HepG2 (cell line): ENCODE results near the gene FOXJ2. TPM values are rescaled to one million over a fixed set of nuclear protein-coding genes. Genes with fewer than 3 reads are reported as not detected.
A peak's percentile ranks its signal among the peaks of the same experiment; 100 is the strongest.

ENCODE experiments used
- ARNT2 ChIP-seq: sonication (generic); formaldehyde crosslinking; IDR thresholded peaks from 2 replicates; pipeline ENCODE4 v1.8.0; 2022; ENCODE audit warnings: mild to moderate bottlenecking, low read depth, missing genetic modification reagents, moderate library complexity
- CCDC6 ChIP-seq: sonication (generic); formaldehyde crosslinking; IDR thresholded peaks from 2 replicates; pipeline ENCODE4 v1.8.1; 2022; ENCODE audit warnings: mild to moderate bottlenecking, missing genetic modification reagents, moderate library complexity
- EP300 ChIP-seq, 3 experiments: sonication (generic) in 1 of 3; formaldehyde crosslinking in 1 of 3; IDR thresholded peaks; 2 replicates each; pipeline versions ENCODE4 v1.5.1 to v1.6.1; 2011 to 2020; ENCODE audit warnings: low read depth in 2 of 3, low read length in 2 of 3, borderline replicate concordance in 1 of 3, improper control_type of control experiment in 1 of 3, mild to moderate bottlenecking in 1 of 3, missing genetic modification reagents in 1 of 3, moderate library complexity in 1 of 3
- GATAD2A ChIP-seq: IDR thresholded peaks from 2 replicates; pipeline ENCODE4 v1.6.1; 2016
- MEF2D ChIP-seq: sonication (generic); formaldehyde crosslinking; IDR thresholded peaks from 2 replicates; pipeline ENCODE4 v1.5.1; 2020; ENCODE audit warnings: mild to moderate bottlenecking, missing genetic modification reagents
- NFYB ChIP-seq: sonication (generic); formaldehyde crosslinking; IDR thresholded peaks from 2 replicates; pipeline ENCODE4 v1.4.0; 2020; ENCODE audit warnings: missing genetic modification reagents
- PAX8 ChIP-seq: sonication (generic); formaldehyde crosslinking; IDR thresholded peaks from 2 replicates; pipeline ENCODE4 v1.8.0; 2022; ENCODE audit warnings: mild to moderate bottlenecking, missing genetic modification reagents, borderline replicate concordance
- PHB2 ChIP-seq: fragments of 450-650 bp; IDR thresholded peaks from 2 replicates; pipeline ENCODE4 v1.6.1; 2018; ENCODE audit not compliant: partially characterized antibody
- SP1 ChIP-seq, 2 experiments: fragments of 450-650 bp in 1 of 2; sonication (generic) in 1 of 2; formaldehyde crosslinking in 1 of 2; IDR thresholded peaks; 2 replicates each; pipeline versions ENCODE4 v1.4.0 to v1.6.1; 2016 to 2020; ENCODE audit warnings: missing genetic modification reagents in 1 of 2
- SYNCRIP ChIP-seq: fragments of 200-400 bp; formaldehyde crosslinking; IDR thresholded peaks from 2 replicates; pipeline ENCODE4 v1.6.1; 2018; ENCODE audit warnings: mild to moderate bottlenecking, low read depth, low read length; ENCODE audit not compliant: insufficient read depth
- ZBTB7B ChIP-seq: sonication (generic); formaldehyde crosslinking; IDR thresholded peaks from 2 replicates; pipeline ENCODE4 v1.4.0; 2020; ENCODE audit warnings: missing genetic modification reagents
- ZNF350 ChIP-seq: sonication (generic); formaldehyde crosslinking; IDR thresholded peaks from 2 replicates; pipeline ENCODE4 v1.4.0; 2020; ENCODE audit warnings: mild to moderate bottlenecking, low read depth, missing genetic modification reagents, borderline replicate concordance
- ZNF543 ChIP-seq: sonication (generic); formaldehyde crosslinking; IDR thresholded peaks from 2 replicates; pipeline ENCODE4 v1.4.0; 2020; ENCODE audit warnings: mild to moderate bottlenecking, missing genetic modification reagents
- ZNF550 ChIP-seq: sonication (generic); formaldehyde crosslinking; IDR thresholded peaks from 2 replicates; pipeline ENCODE4 v1.4.0; 2020; ENCODE audit warnings: mild to moderate bottlenecking, missing genetic modification reagents, borderline replicate concordance
- ZNF572 ChIP-seq: sonication (generic); formaldehyde crosslinking; IDR thresholded peaks from 2 replicates; pipeline ENCODE4 v1.5.1; 2020; ENCODE audit warnings: mild to moderate bottlenecking, missing genetic modification reagents
- ZNF598 ChIP-seq: sonication (generic); formaldehyde crosslinking; IDR thresholded peaks from 2 replicates; pipeline ENCODE4 v1.5.1; 2020; ENCODE audit warnings: mild to moderate bottlenecking, missing genetic modification reagents, borderline replicate concordance
- ZNF629 ChIP-seq: sonication (generic); formaldehyde crosslinking; conservative IDR thresholded peaks from 2 replicates; pipeline ENCODE4 v1.5.0; 2020; ENCODE audit warnings: missing genetic modification reagents
- ZSCAN21 ChIP-seq: sonication (generic); formaldehyde crosslinking; IDR thresholded peaks from 2 replicates; pipeline ENCODE4 v1.8.0; 2022; ENCODE audit warnings: mild to moderate bottlenecking, missing genetic modification reagents, moderate library complexity, borderline replicate concordance
- polyA plus RNA-seq, 8 experiments: library from polyadenylated mRNA; depleted of rRNA in 3 of 8; stranded (reverse) in 7 of 8; unstranded in 1 of 8; fragments of >200 nt; fragmentation: Illumina TruSeq in 4 of 8; extraction: Trizol in 4 of 8; gene quantifications; 2 replicates each; pipeline versions ENCODE4 v1.2.1 to v1.2.3, GENCODE V29; 2011 to 2016; ENCODE audit warnings: low read depth in 4 of 8, missing spikeins in 1 of 8, mixed read lengths in 1 of 8; ENCODE audit not compliant: insufficient read depth in 1 of 8
- total RNA-seq, 5 experiments: library from RNA; depleted of rRNA; stranded (reverse); fragments of >200 nt; fragmentation: Illumina TruSeq; extraction: Trizol; gene quantifications; 2 replicates each; pipeline ENCODE4 v1.2.3, GENCODE V29; 2016; ENCODE audit warnings: low read depth in 1 of 5
- TF ChIP-seq, protein P1 (sequence below): sonication (generic); formaldehyde crosslinking; IDR thresholded peaks from 2 replicates; pipeline ENCODE4 v1.8.0; 2022; ENCODE audit warnings: missing genetic modification reagents, mild to moderate bottlenecking, inconsistent platforms, borderline replicate concordance
- TF ChIP-seq, protein P2 (sequence below): sonication (generic); formaldehyde crosslinking; IDR thresholded peaks from 2 replicates; pipeline ENCODE4 v1.4.0; 2020; ENCODE audit warnings: low read depth, mild to moderate bottlenecking, missing genetic modification reagents
- TF ChIP-seq, protein P3 (sequence below): fragments of 450-650 bp; IDR thresholded peaks from 2 replicates; pipeline ENCODE4 v1.6.1; 2017; ENCODE audit warnings: mild to moderate bottlenecking
- TF ChIP-seq, protein P4 (sequence below): sonication (generic); formaldehyde crosslinking; IDR thresholded peaks from 2 replicates; pipeline ENCODE4 v1.5.0; 2020; ENCODE audit warnings: mild to moderate bottlenecking, missing genetic modification reagents, moderate library complexity

Gene FOXJ2
- total and polyA plus RNA-seq, 2 of the 13 experiments (the other 11 are each of a cell fraction or from before 2014, with no cell fraction given) = 2.2 to 2.9 TPM

DNA sequence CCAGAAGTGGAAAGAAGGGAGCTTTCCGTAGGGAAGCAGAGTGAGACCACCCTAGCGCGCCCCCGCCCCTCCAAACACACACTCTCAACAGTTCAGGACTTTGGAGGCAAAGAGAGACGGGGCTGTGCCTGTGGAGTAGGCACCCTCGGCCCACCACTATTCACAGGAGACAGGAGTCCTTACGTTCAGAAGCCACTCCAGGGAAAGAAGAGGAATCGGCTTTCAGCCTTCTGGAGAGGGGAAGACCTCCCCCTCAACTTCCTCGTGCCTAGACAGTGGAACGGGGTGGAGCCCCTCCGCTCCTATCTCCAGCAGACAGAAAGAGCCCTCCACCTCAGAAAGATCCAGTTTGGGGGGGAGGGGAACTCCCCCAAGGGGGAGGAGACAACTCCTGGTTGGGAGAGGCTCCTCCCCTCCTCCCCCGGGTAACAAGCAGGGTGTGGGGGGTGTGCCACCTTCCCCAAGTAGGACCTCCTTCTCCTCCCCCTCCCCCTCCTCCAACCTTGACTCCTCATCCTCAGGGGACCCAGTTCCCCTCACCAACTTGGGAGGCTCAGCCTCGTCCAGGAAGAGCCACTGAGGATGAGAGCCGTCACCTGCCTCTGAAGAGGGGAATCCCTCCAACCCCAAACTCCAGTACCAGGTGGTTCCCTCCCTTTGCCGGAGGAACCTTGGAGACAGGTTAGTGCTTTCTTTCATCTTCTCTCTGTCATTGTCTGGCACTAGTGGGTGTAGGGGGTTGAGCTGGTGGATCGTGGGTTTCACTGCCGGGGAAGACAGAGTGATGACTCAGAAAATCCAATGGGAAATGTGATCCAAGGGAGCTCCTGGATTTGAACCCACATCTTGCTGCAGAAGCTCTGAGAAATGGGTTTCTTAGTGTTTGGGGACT is 883 bp downstream of the FOXJ2 start (continued):
- TF ChIP-seq ZNF629 (CRISPR knock-in tag) (0 out of 2 replicates have a peak, but pooled peaks have one; percentile 21), ZSCAN21 (CRISPR knock-in tag) (no peak), PHB2 (no peak), ZNF550 (CRISPR knock-in tag) (no peak), ZNF350 (CRISPR knock-in tag) (0 out of 2 replicates have a peak, but pooled peaks have one; percentile 24), PAX8 (CRISPR knock-in tag) (no peak), ZBTB7B (CRISPR knock-in tag) (peak; percentile 45; the same call in 1 of the 2 replicates), SYNCRIP (no peak), EP300 (IDR thresholded peaks at IDR 0.05; ENCODE audit: low read depth in 2 of 2, low read length in 2 of 2) (no peak), EP300 (CRISPR knock-in tag; IDR thresholded peaks at IDR 0.05; ENCODE audit: borderline replicate concordance) (peak; percentile 39; the same call in 1 of the 2 replicates), ZNF543 (no peak), CCDC6 (CRISPR knock-in tag) (no peak), SP1 (IDR thresholded peaks at IDR 0.05) (no peak), SP1 (CRISPR knock-in tag; IDR thresholded peaks at IDR 0.05) (no peak), NFYB (no peak), MEF2D (0 out of 2 replicates have a peak, but pooled peaks have one; percentile 12), ZNF598 (CRISPR knock-in tag) (0 out of 2 replicates have a peak, but pooled peaks have one; percentile 35), ZNF572 (CRISPR knock-in tag) (no peak; the same call in 1 of the 2 replicates), ARNT2 (CRISPR knock-in tag) (no peak), GATAD2A (CRISPR knock-in tag) (no peak)
- TF ChIP-seq, protein P1, sequence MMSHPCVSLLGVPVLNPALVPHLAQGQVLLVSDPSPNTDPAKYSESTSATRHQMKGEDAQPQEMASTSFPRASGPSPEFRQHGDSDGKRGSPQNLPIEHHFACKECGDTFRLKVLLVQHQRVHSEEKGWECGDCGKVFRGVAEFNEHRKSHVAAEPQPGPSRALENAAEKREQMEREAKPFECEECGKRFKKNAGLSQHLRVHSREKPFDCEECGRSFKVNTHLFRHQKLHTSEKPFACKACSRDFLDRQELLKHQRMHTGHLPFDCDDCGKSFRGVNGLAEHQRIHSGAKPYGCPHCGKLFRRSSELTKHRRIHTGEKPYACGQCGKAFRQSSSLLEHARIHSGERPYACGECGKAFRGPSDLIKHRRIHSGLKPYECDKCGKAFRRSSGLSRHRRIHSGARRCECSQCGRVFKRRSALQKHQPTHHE (CRISPR knock-in tag) = 0 out of 2 replicates have a peak, but pooled peaks have one; percentile 32
- TF ChIP-seq, protein P2, sequence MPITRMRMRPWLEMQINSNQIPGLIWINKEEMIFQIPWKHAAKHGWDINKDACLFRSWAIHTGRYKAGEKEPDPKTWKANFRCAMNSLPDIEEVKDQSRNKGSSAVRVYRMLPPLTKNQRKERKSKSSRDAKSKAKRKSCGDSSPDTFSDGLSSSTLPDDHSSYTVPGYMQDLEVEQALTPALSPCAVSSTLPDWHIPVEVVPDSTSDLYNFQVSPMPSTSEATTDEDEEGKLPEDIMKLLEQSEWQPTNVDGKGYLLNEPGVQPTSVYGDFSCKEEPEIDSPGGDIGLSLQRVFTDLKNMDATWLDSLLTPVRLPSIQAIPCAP = no peak
- TF ChIP-seq, protein P3, sequence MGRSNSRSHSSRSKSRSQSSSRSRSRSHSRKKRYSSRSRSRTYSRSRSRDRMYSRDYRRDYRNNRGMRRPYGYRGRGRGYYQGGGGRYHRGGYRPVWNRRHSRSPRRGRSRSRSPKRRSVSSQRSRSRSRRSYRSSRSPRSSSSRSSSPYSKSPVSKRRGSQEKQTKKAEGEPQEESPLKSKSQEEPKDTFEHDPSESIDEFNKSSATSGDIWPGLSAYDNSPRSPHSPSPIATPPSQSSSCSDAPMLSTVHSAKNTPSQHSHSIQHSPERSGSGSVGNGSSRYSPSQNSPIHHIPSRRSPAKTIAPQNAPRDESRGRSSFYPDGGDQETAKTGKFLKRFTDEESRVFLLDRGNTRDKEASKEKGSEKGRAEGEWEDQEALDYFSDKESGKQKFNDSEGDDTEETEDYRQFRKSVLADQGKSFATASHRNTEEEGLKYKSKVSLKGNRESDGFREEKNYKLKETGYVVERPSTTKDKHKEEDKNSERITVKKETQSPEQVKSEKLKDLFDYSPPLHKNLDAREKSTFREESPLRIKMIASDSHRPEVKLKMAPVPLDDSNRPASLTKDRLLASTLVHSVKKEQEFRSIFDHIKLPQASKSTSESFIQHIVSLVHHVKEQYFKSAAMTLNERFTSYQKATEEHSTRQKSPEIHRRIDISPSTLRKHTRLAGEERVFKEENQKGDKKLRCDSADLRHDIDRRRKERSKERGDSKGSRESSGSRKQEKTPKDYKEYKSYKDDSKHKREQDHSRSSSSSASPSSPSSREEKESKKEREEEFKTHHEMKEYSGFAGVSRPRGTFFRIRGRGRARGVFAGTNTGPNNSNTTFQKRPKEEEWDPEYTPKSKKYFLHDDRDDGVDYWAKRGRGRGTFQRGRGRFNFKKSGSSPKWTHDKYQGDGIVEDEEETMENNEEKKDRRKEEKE = no peak
- TF ChIP-seq, protein P4, sequence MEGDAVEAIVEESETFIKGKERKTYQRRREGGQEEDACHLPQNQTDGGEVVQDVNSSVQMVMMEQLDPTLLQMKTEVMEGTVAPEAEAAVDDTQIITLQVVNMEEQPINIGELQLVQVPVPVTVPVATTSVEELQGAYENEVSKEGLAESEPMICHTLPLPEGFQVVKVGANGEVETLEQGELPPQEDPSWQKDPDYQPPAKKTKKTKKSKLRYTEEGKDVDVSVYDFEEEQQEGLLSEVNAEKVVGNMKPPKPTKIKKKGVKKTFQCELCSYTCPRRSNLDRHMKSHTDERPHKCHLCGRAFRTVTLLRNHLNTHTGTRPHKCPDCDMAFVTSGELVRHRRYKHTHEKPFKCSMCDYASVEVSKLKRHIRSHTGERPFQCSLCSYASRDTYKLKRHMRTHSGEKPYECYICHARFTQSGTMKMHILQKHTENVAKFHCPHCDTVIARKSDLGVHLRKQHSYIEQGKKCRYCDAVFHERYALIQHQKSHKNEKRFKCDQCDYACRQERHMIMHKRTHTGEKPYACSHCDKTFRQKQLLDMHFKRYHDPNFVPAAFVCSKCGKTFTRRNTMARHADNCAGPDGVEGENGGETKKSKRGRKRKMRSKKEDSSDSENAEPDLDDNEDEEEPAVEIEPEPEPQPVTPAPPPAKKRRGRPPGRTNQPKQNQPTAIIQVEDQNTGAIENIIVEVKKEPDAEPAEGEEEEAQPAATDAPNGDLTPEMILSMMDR (CRISPR knock-in tag) = no peak
